MM.1S (cell line): Measurements from ENCODE around the gene CACNA1D.

Experiments
- CTCF ChIP-seq: fragments of 300-600 bp; sonication (generic); IDR thresholded peaks from 2 replicates; pipeline ENCODE4 v1.5.1; 2016; ENCODE audit warnings: antibody characterized with exemption, low read length, mixed read lengths
- EZH2 ChIP-seq: fragments of 300-600 bp; sonication (generic); optimal IDR thresholded peaks from 2 replicates; pipeline ENCODE3; 2017; ENCODE audit warnings: low read depth, mild to moderate bottlenecking, antibody characterized with exemption, low read length, mixed read lengths
- EZH2phosphoT487 ChIP-seq: fragments of 300-600 bp; sonication (generic); IDR thresholded peaks from 2 replicates; pipeline ENCODE4 v1.6.1; 2018; ENCODE audit warnings: antibody characterized with exemption, low read length

GRCh38 chr3:53677413-53677812 is 183.0 kb downstream of the CACNA1D start:
- TF ChIP-seq EZH2phosphoT487, result no peak
- peak; percentile 42 for TF ChIP-seq CTCF
- no peak for TF ChIP-seq EZH2
